Testis (tissue), 2 donors: ENCODE results near the gene COX14.

ENCODE experiments used
- CTCF ChIP-seq, 3 experiments: fragments of 450-650 bp in 2 of 3; fragments of 200-600 bp in 1 of 3; sonication (generic) in 1 of 3; IDR thresholded peaks; one replicate each; pipeline ENCODE4 v1.5.1; 2016 to 2019; ENCODE audit warnings: antibody characterized with exemption in 3 of 3, mild to moderate bottlenecking in 2 of 3, moderate library complexity in 1 of 3
- POLR2A ChIP-seq: fragments of 450-650 bp; IDR thresholded peaks from one replicate; pipeline ENCODE4 v1.6.1; 2017; ENCODE audit warnings: antibody characterized with exemption, mild to moderate bottlenecking, moderate library complexity

- TF ChIP-seq CTCF (IDR thresholded peaks at IDR 0.05) (no peak), POLR2A (no peak)
These were observed 52.9 kb downstream of the COX14 start for GRCh38 chr12:50164963-50165362.
